ENCODE measurements around the gene MBD3. TPM values are rescaled to one million over a fixed set of nuclear protein-coding genes. Genes with fewer than 3 reads are reported as not detected.

MBD3 gene
- total RNA-seq, 1 donor from 2014 or later = 111 TPM

- Mint-ChIP-seq H3K9me3 (no peaks in the 10 kb centered on the region), H3K4me1 (no peaks in the 10 kb centered on the region), H3K36me3 (peaks cover 41% of the 10 kb centered on the region), H3K27me3 (ENCODE audit: low read depth) (no peaks in the 10 kb centered on the region), H3K27ac (no peak overlapping the region), H3K4me3 (no peak overlapping the region)
- no peak for DNase-seq (ENCODE audit: low spot score in 2 of 2, unreplicated experiment in 2 of 2)
- no peak for TF ChIP-seq CTCF (IDR thresholded peaks at IDR 0.05; ENCODE audit: unreplicated experiment)
Measured at GRCh38 chr19:1613146-1613545, 20.5 kb upstream of the MBD3 start.

- no peaks in the 10 kb centered on the region for H3K27me3 Mint-ChIP-seq (ENCODE audit: low read depth)
- peaks cover 38% of the 10 kb centered on the region for H3K36me3 Mint-ChIP-seq
- H3K4me1 Mint-ChIP-seq = no peaks in the 10 kb centered on the region
- H3K4me3 Mint-ChIP-seq = no peak overlapping the region
- TF ChIP-seq CTCF (IDR thresholded peaks at IDR 0.05; ENCODE audit: unreplicated experiment) = no peak
- no peaks in the 10 kb centered on the region for H3K9me3 Mint-ChIP-seq
- no peak overlapping the region for H3K27ac Mint-ChIP-seq
- DNase-seq (ENCODE audit: low spot score in 2 of 2, unreplicated experiment in 2 of 2) = no peak
Measured at GRCh38 chr19:1612114-1613086, 19.7 kb upstream of the MBD3 start.

GRCh38 chr19:1611353-1611752 is 18.7 kb upstream of the MBD3 start:
- Mint-ChIP-seq H3K36me3 (peaks cover 28% of the 10 kb centered on the region), H3K4me1 (no peaks in the 10 kb centered on the region), H3K27ac (no peak overlapping the region), H3K9me3 (no peaks in the 10 kb centered on the region), H3K27me3 (ENCODE audit: low read depth) (no peaks in the 10 kb centered on the region), H3K4me3 (no peak overlapping the region)
- TF ChIP-seq CTCF (IDR thresholded peaks at IDR 0.05; ENCODE audit: unreplicated experiment) = no peak
- no peak for DNase-seq (ENCODE audit: low spot score in 2 of 2, unreplicated experiment in 2 of 2)

GRCh38 chr19:1610579-1610978 is 17.9 kb upstream of the MBD3 start:
- no peak for TF ChIP-seq CTCF (IDR thresholded peaks at IDR 0.05; ENCODE audit: unreplicated experiment)
- Mint-ChIP-seq H3K36me3 (peaks cover 23% of the 10 kb centered on the region), H3K9me3 (no peaks in the 10 kb centered on the region), H3K27ac (no peak overlapping the region), H3K4me3 (no peak overlapping the region), H3K27me3 (ENCODE audit: low read depth) (no peaks in the 10 kb centered on the region), H3K4me1 (peaks cover 5% of the 10 kb centered on the region)
- no peak for DNase-seq (ENCODE audit: low spot score in 2 of 2, unreplicated experiment in 2 of 2)

- Mint-ChIP-seq H3K36me3 (peaks cover 18% of the 10 kb centered on the region), H3K27ac (no peak overlapping the region), H3K4me1 (peaks cover 5% of the 10 kb centered on the region), H3K27me3 (ENCODE audit: low read depth) (no peaks in the 10 kb centered on the region), H3K4me3 (no peak overlapping the region), H3K9me3 (no peaks in the 10 kb centered on the region)
- no peak for DNase-seq (ENCODE audit: low spot score in 2 of 2, unreplicated experiment in 2 of 2)
- no peak for TF ChIP-seq CTCF (IDR thresholded peaks at IDR 0.05; ENCODE audit: unreplicated experiment)
Measured at GRCh38 chr19:1609680-1610474, 17.2 kb upstream of the MBD3 start.

Data from mesothelial cell of epicardium (in vitro differentiated cells).